Activated CD4-positive, alpha-beta memory T cell treated with anti-CD3 and anti-CD28 coated beads, Interleukin-2, amount 10 ng/mL, durations not matched to agents 7 days and 5 days (primary cell): ENCODE results near the gene STN1. TPM values are rescaled to one million over a fixed set of nuclear protein-coding genes. Genes with fewer than 3 reads are reported as not detected.

Experiments
- CTCF ChIA-PET: fragments of 350-600 bp; sonication (Branson Sonifier 250); formaldehyde crosslinking; loops from one replicate; lab custom pipeline; 2021; ENCODE audit warnings: antibody characterized with exemption, inconsistent platforms; lab: Charles Lee
- POLR2A ChIA-PET: fragments of 350-600 bp; sonication (Branson Sonifier 250); formaldehyde crosslinking; loops from one replicate; lab custom pipeline; 2021; ENCODE audit warnings: antibody characterized with exemption; lab: Charles Lee
- DNase-seq: peaks from one replicate; pipeline ENCODE4 v3.0.0-alpha.2; 2020
- H3K27ac Mint-ChIP-seq: one replicate; pipeline ENCODE4 v1.8.0; 2021; ENCODE audit warnings: mild to moderate bottlenecking, mixed read lengths
- H3K27me3 Mint-ChIP-seq: one replicate; pipeline ENCODE4 v1.8.0; 2021; ENCODE audit warnings: mixed read lengths
- H3K36me3 Mint-ChIP-seq: one replicate; pipeline ENCODE4 v1.8.0; 2021; ENCODE audit warnings: low read depth, mixed read lengths
- H3K4me1 Mint-ChIP-seq: one replicate; pipeline ENCODE4 v1.8.0; 2021; ENCODE audit warnings: mixed read lengths
- H3K4me3 Mint-ChIP-seq: one replicate; pipeline ENCODE4 v1.8.0; 2021; ENCODE audit warnings: mild to moderate bottlenecking, mixed read lengths
- H3K9me3 Mint-ChIP-seq: one replicate; pipeline ENCODE4 v1.8.0; 2021; ENCODE audit warnings: mixed read lengths
- total RNA-seq, 2 experiments: library from RNA; stranded (reverse); gene quantifications; one replicate each; pipeline ENCODE4 v1.2.3, GENCODE V29; 2021

Gene STN1
- total RNA-seq, 2 experiments from 2014 or later: 55.1 to 56.8 TPM

DNA sequence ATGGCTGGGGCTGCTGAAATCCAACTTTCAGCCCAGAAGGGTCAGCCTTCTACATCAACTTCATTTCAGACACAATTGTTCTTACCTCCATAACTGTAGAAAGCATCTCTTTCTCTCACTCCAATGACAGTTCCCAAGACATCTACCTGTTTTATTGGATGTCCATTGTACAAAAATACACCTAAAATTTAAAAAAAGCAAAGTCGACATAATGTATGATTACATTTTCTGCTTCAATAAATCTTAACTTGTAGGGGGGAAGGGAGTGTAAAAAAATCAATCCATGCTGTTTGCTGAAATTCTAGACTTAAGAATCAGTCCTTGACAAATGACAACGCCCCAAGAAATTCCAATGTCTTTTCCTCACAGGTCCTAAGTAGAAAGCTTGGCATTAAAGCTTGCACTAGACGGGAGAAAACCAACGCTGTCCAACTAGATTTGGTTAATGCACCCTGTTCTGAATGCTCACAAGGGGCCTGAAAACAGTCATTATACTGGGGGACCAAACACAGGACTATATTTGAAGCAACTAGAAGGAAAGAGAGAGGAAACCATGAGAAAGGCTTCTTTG lies 7.5 kb downstream of the STN1 start:
- POLR2A ChIA-PET: interaction anchor here (0.7 to 7.2 kb wide), 11 partner anchors 8 to 211 kb away, joined by 3 to 104 read pairs (median 19); partner anchors contain the start of genes SFR1, SLK and STN1
- Mint-ChIP-seq H3K27ac (peak overlapping the region; percentile 98), H3K36me3 (peaks cover 51% of the 10 kb centered on the region), H3K4me3 (peak overlapping the region; percentile 65), H3K9me3 (peaks cover 7% of the 10 kb centered on the region), H3K4me1 (peaks cover 74% of the 10 kb centered on the region), H3K27me3 (no peaks in the 10 kb centered on the region)
- CTCF ChIA-PET: interaction anchor here (0.7 to 4.3 kb wide), 7 partner anchors 10 to 211 kb away, joined by 3 to 30 read pairs (median 12); partner anchors contain the start of gene SFR1
- DNase-seq: no peak

GRCh38 chr10:103905441-103905840 lies 12.5 kb downstream of the STN1 start:
- Mint-ChIP-seq H3K9me3 (no peaks in the 10 kb centered on the region), H3K27ac (peak overlapping the region; percentile 47), H3K4me1 (peaks cover 66% of the 10 kb centered on the region), H3K4me3 (no peak overlapping the region), H3K36me3 (peaks cover 56% of the 10 kb centered on the region), H3K27me3 (no peaks in the 10 kb centered on the region)
- DNase-seq: no peak
- POLR2A ChIA-PET: no interaction called here
- CTCF ChIA-PET: no interaction called here

DNA sequence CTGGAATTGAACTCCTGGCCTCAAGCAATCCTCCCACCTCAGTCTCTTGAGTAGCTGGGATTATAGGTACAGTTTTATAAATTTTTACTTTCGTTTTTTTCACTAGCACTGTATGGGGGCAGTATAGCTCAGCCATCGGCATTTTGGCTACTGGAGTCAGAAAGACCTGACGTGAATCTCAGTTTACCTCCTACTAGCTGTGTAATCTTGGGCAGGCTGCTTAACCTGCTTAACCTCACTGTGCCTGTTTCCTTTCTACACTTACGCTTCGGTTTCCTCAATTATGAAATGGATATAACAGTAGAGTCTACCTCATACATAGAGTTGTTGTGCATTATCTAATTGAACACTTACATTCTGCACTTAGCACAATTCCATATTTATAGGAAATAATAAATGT lies 16.7 kb downstream of the STN1 start:
- Mint-ChIP-seq H3K4me3 (peak overlapping the region; percentile 17), H3K4me1 (peaks cover 59% of the 10 kb centered on the region), H3K36me3 (peaks cover 71% of the 10 kb centered on the region), H3K27ac (peak overlapping the region; percentile 52), H3K27me3 (no peaks in the 10 kb centered on the region), H3K9me3 (no peaks in the 10 kb centered on the region)
- CTCF ChIA-PET: interaction anchor here (0.8 to 3.0 kb wide), 9 partner anchors 9 to 221 kb away, joined by 3 to 10 read pairs (median 4); partner anchors contain the start of genes SFR1 and STN1
- POLR2A ChIA-PET: interaction anchor here (1.2 to 2.2 kb wide), 6 partner anchors 9 to 221 kb away, joined by 3 to 8 read pairs (median 6); partner anchors contain the start of gene SFR1
- no peak for DNase-seq

GRCh38 chr10:103899312-103899711 lies 18.7 kb downstream of the STN1 start:
- Mint-ChIP-seq H3K4me1 (peaks cover 66% of the 10 kb centered on the region), H3K36me3 (peaks cover 74% of the 10 kb centered on the region)
- DNase-seq: no peak

GRCh38 chr10:103897241-103897774 lies 20.7 kb downstream of the STN1 start:
- Mint-ChIP-seq H3K4me3 (no peak overlapping the region), H3K27ac (no peak overlapping the region), H3K4me1 (peaks cover 75% of the 10 kb centered on the region), H3K9me3 (no peaks in the 10 kb centered on the region), H3K27me3 (no peaks in the 10 kb centered on the region), H3K36me3 (peaks cover 69% of the 10 kb centered on the region)
- POLR2A ChIA-PET: interaction anchor here (1.8 to 3.6 kb wide), 3 partner anchors 11 to 224 kb away, joined by 4 to 19 read pairs (median 15); partner anchors contain the start of gene SFR1
- CTCF ChIA-PET: interaction anchor here (1.2 kb wide), 1 partner anchor 185 kb away, joined by 3 read pairs; no protein-coding TSS in a partner anchor
- no peak for DNase-seq

More at GRCh38 chr10:103899312-103899711, 18.7 kb downstream of the STN1 start:
- Mint-ChIP-seq H3K27me3 (no peaks in the 10 kb centered on the region), H3K4me3 (no peak overlapping the region), H3K27ac (no peak overlapping the region), H3K9me3 (no peaks in the 10 kb centered on the region)
- CTCF ChIA-PET: interaction anchor here (0.9 to 3.0 kb wide), 5 partner anchors 9 to 222 kb away, joined by 3 to 10 read pairs (median 4); partner anchors contain the start of gene SFR1
- POLR2A ChIA-PET: interaction anchor here (1.2 to 3.6 kb wide), 4 partner anchors 9 to 222 kb away, joined by 3 to 19 read pairs (median 10); partner anchors contain the start of gene SFR1

- POLR2A ChIA-PET: interaction anchor here (5.3 kb wide), 1 partner anchor 14 kb away, joined by 104 read pairs; no protein-coding TSS in a partner anchor
These were observed 21.8 kb downstream of the STN1 start for GRCh38 chr10:103896225-103896624.

DNA sequence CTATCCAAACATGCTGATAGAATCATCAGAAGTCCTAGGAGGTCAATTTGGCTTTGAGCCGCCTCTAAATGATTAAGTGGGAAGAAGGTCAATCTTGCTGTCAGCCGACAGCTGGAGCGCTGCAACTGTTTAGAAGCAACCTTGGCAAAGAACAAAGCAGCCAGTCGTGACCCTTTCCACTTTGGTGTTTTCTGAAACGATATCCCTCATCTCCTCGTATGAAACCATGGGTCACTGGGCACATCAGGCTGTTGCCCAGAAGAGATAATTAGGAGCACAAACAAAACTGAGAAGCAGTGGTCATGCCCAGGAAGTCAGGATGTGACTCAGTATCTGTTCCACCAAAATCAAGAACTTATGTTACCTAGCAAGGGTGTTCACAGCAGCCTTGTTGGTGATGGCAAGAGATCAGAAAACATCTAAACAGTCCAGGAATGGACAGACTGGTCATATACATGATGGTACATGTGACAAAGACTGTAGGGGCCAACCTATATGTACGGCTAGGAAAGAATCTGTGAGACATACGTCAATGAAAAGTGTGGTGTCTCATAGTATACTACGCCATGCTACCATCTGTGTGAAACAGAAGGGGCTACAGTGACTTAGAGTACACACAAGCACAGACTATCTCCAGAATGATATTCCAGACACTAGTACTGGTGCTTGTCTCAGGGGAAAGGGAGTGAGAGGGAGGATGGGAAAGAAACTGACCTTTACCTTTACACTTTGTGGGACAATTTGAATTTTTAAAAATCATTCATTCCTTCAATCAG lies 22.4 kb downstream of the STN1 start:
- peaks cover 78% of the 10 kb centered on the region for H3K36me3 Mint-ChIP-seq
- ChIA-PET CTCF (interaction anchor here (1.1 to 3.4 kb wide), 8 partner anchors 10 to 231 kb away, joined by 3 to 30 read pairs (median 9); partner anchors contain the start of gene SFR1), POLR2A (interaction anchor here (1.1 to 5.3 kb wide), 5 partner anchors 15 to 226 kb away, joined by 3 to 104 read pairs (median 32); partner anchors contain the start of genes SFR1 and STN1)
- no peaks in the 10 kb centered on the region for H3K9me3 Mint-ChIP-seq
- peak overlapping the region; percentile 91 for H3K27ac Mint-ChIP-seq
- peak overlapping the region; percentile 7 for H3K4me3 Mint-ChIP-seq
- no peaks in the 10 kb centered on the region for H3K27me3 Mint-ChIP-seq
- no peak for DNase-seq
- H3K4me1 Mint-ChIP-seq: peaks cover 71% of the 10 kb centered on the region

More at GRCh38 chr10:103896225-103896624, 21.8 kb downstream of the STN1 start:
- CTCF ChIA-PET: interaction anchor here (0.6 kb wide), 1 partner anchor 87 kb away, joined by 3 read pairs; no protein-coding TSS in a partner anchor
- Mint-ChIP-seq H3K36me3 (peaks cover 77% of the 10 kb centered on the region), H3K4me3 (no peak overlapping the region), H3K4me1 (peaks cover 71% of the 10 kb centered on the region), H3K27me3 (no peaks in the 10 kb centered on the region), H3K9me3 (no peaks in the 10 kb centered on the region), H3K27ac (peak overlapping the region; percentile 91)
- DNase-seq: no peak

GRCh38 chr10:103894441-103894864 lies 23.5 kb downstream of the STN1 start:
- H3K9me3 Mint-ChIP-seq: no peaks in the 10 kb centered on the region
- ChIA-PET CTCF (interaction anchor here (0.7 to 3.4 kb wide), 12 partner anchors 9 to 409 kb away, joined by 3 to 30 read pairs (median 4); partner anchors contain the start of gene SFR1), POLR2A (interaction anchor here (0.8 to 5.3 kb wide), 7 partner anchors 8 to 227 kb away, joined by 3 to 104 read pairs (median 10); partner anchors contain the start of genes SFR1 and STN1)
- H3K4me3 Mint-ChIP-seq: peak overlapping the region; percentile 5
- peak overlapping the region; percentile 91 for H3K27ac Mint-ChIP-seq
- H3K4me1 Mint-ChIP-seq: peaks cover 76% of the 10 kb centered on the region
- no peak for DNase-seq
- peaks cover 76% of the 10 kb centered on the region for H3K36me3 Mint-ChIP-seq
- H3K27me3 Mint-ChIP-seq: no peaks in the 10 kb centered on the region

DNA sequence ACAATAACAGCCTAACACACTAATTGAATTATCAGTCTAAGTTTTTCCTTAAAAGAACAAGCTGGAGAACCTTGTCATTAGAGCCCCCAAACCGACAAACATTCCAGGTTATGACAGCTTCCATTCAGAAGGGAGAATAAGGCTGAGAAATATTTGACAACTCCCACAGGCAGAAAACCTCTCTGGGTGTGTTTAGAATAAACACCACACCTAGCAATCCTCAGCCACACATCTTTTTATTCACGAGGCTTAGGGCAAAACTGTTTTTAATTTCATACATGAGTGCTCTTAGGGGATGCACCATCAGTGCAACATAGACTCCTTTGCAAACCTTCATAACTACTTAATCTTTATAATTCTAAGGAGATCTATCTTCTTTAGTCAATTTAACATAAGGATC lies 24.2 kb downstream of the STN1 start:
- no peaks in the 10 kb centered on the region for H3K9me3 Mint-ChIP-seq
- CTCF ChIA-PET: interaction anchor here (0.7 to 3.4 kb wide), 5 partner anchors 8 to 336 kb away, joined by 3 to 30 read pairs (median 11); partner anchors contain the start of gene SFR1

GRCh38 chr10:103892181-103892580 lies 25.8 kb downstream of the STN1 start:
- H3K4me1 Mint-ChIP-seq: peaks cover 75% of the 10 kb centered on the region
- ChIA-PET POLR2A (interaction anchor here (1.4 to 5.3 kb wide), 2 partner anchors 19 to 27 kb away, joined by 4 to 104 read pairs; no protein-coding TSS in a partner anchor), CTCF (interaction anchor here (3.4 kb wide), 1 partner anchor 17 kb away, joined by 30 read pairs; no protein-coding TSS in a partner anchor)
- H3K27ac Mint-ChIP-seq: no peak overlapping the region
- DNase-seq: no peak
- H3K4me3 Mint-ChIP-seq: no peak overlapping the region
- H3K9me3 Mint-ChIP-seq: no peaks in the 10 kb centered on the region
- H3K27me3 Mint-ChIP-seq: no peaks in the 10 kb centered on the region
- H3K36me3 Mint-ChIP-seq: peaks cover 73% of the 10 kb centered on the region

More for the DNA sequence above, 24.2 kb downstream of the STN1 start:
- H3K4me3 Mint-ChIP-seq: no peak overlapping the region
- POLR2A ChIA-PET: interaction anchor here (0.8 to 5.3 kb wide), 6 partner anchors 9 to 228 kb away, joined by 3 to 104 read pairs (median 21); partner anchors contain the start of genes SFR1 and STN1
- peaks cover 78% of the 10 kb centered on the region for H3K36me3 Mint-ChIP-seq
- H3K27ac Mint-ChIP-seq: peak overlapping the region; percentile 91
- no peak for DNase-seq
- peaks cover 82% of the 10 kb centered on the region for H3K4me1 Mint-ChIP-seq
- H3K27me3 Mint-ChIP-seq: no peaks in the 10 kb centered on the region

- peak overlapping the region; percentile 84 for H3K27ac Mint-ChIP-seq
- peaks cover 67% of the 10 kb centered on the region for H3K36me3 Mint-ChIP-seq
- peaks cover 67% of the 10 kb centered on the region for H3K4me1 Mint-ChIP-seq
- POLR2A ChIA-PET: interaction anchor here (0.6 to 3.6 kb wide), 16 partner anchors 9 to 379 kb away, joined by 3 to 49 read pairs (median 4); partner anchors contain the start of genes GSTO2, SFR1 and STN1
- no peak overlapping the region for H3K4me3 Mint-ChIP-seq
- no peaks in the 10 kb centered on the region for H3K9me3 Mint-ChIP-seq
- CTCF ChIA-PET: interaction anchor here (0.7 to 2.3 kb wide), 17 partner anchors 11 to 399 kb away, joined by 3 to 27 read pairs (median 5); partner anchors contain the start of gene SFR1
- no peaks in the 10 kb centered on the region for H3K27me3 Mint-ChIP-seq
- DNase-seq: no peak
These were observed 27.3 kb downstream of the STN1 start for GRCh38 chr10:103890688-103891087.
